ENCODE measurements around the gene SSNA1.
A peak's percentile ranks its signal among the peaks of the same experiment; 100 is the strongest.

SSNA1 gene

DNA sequence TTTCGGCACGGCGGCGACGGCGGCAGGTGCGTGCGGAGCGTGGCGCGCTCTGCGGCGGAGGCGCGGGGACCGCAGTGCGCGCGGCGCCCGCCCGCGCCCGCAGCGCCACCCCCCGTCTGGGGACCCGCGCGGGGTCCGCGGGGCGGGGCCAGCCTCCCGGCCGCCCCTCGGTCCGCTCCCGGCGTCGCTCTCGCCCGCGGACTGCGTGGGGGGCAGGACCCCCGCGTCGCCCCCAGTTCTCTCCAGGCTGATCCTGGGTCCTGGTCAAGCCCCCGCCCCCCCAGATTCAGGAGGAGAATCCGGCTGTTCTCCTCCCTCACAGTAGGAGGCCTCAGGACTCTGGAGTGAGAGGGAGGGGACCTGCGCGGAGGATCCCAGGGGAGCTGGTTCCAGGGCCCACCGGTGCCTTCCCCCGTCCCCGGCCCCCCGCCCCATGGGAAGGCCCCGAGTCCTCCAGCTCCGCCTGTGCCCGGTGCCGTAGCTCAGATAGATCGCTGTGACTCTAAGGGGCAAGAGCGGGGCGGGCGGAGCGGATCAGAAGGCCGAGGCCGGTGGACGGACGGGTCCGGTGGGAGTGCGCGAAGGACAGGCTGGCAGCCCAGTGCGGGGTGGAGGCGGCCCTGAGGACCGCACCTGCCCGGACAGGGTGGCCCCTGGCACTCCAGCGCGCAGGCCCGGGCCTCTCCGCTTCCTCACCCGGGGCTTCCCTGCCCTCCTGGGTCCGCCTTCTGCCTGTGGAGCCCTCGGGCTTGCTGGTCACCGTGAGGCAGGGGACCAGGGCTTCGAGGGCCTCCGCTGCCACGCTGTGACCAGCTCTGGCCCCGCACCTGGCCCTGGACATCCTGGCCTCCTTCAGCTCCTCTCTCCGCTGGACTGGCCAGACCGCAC, 34.0 kb downstream of the SSNA1 start, which contains the start of gene RNF208:
Gene RNF208, minus strand, starts transcription at position 51 of the 888 bp plus-strand sequence. CDS start 1,028 bp downstream, outside the sequence.
- peak in 3 of 6 experiments; percentile 21 to 58 (median 40) for DNase-seq

GRCh38 chr9:137223078-137223970, 34.8 kb downstream of the SSNA1 start:
- peak; percentile 96 to 99 (median 98) for DNase-seq

- no peak for DNase-seq
These were observed 36.6 kb downstream of the SSNA1 start, which contains the start of gene CYSRT1 for GRCh38 chr9:137224830-137225694. Gene CYSRT1, plus strand, starts transcription at chr9:137225174. Its CDS starts 448 bp downstream, at chr9:137225622.

GRCh38 chr9:137225699-137226331, 37.3 kb downstream of the SSNA1 start:
- no peak for DNase-seq

DNA sequence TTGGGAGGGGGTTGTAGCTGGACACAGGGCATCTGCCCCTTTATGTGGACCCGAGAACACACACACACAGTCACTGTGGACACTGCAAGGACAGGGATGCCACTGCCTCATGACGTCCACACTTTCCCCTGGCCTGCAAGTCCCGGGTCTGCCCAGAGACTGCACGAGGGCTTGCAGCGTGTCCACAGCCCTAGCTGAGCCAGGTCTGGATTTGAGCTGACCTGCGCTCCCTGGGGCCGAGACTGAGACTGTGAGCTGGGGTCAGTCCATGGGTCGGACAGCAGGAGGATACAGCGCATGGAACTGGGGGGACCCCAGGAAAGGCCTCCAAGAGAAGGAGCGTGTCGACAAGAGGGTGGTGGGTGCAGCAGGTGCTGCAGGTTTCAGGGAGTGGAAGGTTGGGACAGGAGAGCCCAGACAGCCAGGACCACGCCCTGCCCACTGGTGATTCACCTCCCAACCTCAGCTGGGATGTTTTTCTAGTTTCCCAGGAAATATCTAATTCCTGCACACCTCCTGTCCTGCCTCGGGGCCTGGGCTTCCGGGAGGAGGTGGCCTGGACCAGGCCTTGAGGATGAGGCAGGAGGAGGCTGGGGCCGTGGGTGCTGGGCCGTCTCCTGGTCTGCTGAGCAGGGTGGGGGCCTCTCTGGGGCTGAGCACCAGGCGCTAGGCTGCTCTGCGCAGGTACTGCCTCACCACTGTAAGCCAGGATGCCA, 38.0 kb downstream of the SSNA1 start:
- DNase-seq = no peak

DNA sequence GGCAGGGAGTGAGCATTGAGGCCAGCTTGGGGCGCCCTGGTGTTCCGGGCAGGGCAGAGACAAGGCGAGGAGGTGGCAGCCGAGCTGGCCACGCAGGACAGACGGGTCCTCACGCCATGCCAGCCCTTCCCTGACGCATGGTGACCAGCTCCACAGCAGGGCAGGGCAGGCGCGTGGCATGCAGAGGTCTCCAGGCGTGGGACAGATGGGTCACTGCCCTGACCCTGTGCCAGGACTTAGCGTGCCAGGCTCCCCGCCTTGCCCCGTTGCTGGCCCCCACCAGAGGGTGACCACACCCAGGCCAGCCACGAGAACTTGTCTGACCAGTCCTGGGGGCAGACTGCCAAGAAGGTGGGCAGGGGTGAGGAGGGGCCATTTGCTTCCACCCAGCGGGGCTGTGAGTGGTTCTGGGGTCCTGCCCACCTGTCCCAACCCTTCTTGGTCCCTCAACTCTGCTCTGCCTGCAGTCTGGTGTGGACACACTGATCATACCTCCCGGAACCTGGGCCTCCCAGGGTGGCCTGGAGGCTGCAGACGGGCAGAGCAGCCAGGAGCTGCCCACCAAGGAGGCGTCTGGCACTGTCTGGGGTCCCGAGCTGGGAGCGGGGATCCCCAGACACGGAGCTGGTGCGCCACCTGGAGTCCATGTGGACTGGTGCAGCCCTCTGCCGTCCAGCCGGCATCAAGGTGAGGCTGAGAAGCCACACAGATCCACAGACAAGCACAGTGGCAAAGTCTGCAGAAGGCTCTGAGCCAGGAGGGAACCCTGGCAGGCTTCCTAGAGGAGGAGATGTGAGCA, 38.8 kb downstream of the SSNA1 start, which contains the start of gene RNF224:
Gene RNF224, plus strand, starts transcription at position 449 of the 799 bp plus-strand sequence. CDS start 834 bp downstream, outside the sequence.
- peak; percentile 51 to 81 (median 76) for DNase-seq

DNA sequence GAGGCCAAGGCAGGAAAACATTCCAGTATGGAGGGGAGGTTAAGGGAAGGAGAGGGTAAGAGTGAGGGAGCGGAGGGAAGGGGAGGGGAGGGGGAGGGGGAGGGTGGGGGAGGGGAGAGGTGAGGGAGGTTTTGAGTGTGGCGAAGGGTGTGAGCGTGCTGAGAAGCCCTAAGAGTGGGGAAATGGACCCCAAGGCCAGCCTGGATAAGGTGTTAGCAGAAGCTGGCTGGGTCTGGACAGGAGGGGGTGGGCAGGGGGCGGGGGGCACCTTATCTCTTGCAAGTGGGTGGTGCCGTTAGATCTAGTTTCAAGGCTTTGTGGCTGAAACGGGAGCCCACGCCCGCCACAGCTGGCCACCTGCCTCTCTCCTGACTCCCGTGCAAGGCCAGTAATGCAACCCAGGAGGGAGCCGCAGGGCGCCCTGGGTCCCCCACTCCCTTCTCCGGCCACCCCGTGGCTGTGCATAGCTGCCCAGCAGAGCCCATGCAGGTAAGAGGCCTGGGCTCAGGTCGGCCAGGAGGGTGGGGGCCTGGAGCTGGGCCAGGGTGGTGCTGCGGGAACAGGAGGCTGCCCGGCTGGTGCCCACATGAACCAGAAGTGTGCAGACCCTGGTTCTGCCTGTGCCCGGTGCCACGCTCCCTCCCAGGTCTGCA, 39.5 kb downstream of the SSNA1 start:
- DNase-seq = no peak

- no peak for DNase-seq
These were observed 40.1 kb downstream of the SSNA1 start for GRCh38 chr9:137228506-137228967.

- no peak for DNase-seq
These were observed 40.8 kb downstream of the SSNA1 start for GRCh38 chr9:137228968-137229896.

DNA sequence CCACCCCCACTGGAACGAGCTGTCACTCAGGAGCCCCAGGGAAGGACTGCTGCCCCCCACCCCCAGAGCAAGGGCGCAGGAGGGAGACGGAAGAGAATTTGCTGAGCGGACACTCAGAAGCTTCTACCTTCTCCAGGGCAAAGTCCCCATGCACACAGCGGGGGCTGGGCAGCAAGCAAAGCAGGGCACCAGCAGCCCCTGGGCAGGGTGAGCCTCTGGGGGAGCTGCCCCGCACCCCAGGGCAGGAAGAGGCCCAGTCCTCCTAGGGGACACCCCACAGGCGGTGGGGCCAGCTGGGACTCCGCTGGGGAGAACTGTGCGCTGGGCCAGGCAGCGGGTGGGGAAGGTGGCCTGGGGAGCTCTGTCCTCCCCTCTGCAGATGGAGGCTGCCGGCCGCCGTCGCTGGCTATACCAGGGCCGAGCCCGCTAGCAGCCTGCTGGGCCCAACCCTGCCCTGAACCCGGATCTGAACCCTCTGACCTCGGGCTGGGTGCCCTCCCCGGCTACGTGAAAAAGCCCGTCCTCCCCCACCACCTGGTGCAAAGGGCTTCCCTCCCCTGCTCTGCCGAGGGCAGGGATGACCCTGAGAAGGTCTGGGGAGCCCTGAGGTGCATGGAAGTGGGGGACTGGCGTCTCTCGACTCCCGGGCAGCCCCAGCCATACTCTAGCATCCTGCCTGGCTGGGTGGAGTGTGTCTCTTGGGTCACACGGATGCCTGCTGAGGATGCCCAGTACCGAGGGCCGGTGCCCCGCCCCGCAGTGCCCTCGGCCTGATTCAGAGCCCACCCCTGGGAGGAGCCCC, 41.6 kb downstream of the SSNA1 start:
- DNase-seq = no peak

DNA sequence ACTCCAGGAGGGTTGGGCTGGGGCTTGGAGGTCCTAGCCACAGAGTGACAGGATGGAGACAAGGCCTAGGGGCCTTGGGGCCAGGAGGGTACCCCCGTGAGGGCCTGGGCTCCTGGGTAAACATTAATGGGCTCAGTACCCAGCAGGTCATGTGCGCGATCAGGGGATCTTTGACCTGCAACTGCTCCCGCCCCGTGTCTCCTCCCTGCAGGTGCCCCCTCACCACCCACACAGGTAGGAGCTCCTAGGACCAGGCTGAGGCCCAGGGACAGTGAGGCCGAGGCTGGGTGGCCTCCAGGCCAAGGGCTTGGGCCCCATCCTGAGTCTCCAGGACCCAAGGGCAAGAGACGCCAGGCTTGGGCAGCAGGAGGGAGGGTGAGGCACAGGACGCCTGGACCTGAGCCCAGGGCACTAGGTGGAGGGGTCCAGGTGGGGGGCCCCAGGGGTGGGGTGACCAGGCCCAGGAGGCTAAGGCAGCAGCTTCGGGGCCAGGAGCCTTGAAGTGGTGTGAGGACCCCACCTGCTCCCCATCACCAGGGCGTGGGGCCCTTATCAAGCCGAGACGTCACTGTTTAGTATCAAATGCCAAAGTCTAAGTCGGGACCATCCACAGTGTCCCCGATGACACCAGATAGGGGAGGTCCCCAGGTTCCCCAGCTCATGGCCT, 42.4 kb downstream of the SSNA1 start, which contains the start of gene SLC34A3:
Gene SLC34A3, plus strand, starts transcription at position 197 of the 667 bp plus-strand sequence. CDS start 802 bp downstream, outside the sequence.
- no peak for DNase-seq

GRCh38 chr9:137231372-137232039, 43.0 kb downstream of the SSNA1 start:
- DNase-seq = no peak

DNA sequence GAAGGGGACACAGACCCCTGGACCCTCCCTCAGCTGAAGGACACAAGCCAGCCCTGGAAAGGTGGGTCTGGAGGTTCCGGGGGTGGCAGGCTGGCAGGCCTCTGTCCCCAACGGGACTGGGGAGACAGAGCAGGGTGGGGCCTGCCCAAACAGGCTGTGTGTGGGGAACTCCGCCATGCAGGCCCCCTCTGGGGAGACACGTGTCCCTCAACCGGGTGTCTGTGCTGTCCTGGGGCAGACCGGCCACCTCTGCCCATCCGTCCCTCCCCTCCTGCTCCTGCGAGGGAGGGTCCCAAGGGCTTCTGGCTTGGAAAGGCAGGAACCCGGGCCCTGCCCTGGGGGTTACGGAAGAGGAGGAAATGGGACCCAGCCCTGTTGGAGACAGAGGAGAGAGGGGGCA, 43.6 kb downstream of the SSNA1 start:
- DNase-seq = no peak

- DNase-seq = no peak
These were observed 44.0 kb downstream of the SSNA1 start for GRCh38 chr9:137232510-137232909.

DNA sequence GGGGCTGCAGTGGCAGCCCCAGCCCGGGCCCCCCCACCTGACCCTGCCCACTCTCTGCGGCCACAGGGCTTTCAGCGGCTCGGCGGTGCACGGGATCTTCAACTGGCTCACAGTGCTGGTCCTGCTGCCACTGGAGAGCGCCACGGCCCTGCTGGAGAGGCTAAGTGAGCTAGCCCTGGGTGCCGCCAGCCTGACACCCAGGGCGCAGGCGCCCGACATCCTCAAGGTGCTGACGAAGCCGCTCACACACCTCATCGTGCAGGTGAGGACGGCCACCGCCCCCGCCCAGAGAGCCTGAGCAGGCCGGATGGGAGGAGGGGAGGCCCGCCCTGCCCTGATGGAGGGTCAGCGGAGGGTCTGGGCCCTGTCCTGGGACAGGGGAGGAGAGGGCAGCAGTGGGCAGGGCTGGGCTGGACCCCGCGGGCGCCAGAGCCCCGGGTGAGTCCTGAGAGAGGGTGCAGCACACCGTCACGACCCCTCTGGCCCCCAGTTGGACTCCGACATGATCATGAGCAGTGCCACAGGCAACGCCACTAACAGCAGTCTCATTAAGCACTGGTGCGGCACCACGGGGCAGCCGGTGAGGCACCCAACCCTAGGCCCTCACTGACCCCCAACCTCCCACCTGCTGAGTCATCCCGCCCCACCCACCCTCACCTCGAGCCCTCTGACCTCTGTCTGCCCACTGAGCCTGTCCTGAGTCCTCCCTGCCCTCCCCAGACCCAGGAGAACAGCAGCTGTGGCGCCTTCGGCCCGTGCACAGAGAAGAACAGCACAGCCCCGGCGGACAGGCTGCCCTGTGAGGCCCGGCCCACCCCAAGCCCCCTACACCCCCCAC, 44.9 kb downstream of the SSNA1 start:
- no peak for DNase-seq

All from stimulated activated naive CD4-positive, alpha-beta T cell (primary cell).